IMR-90 (cell line): ENCODE results near the gene AGO1. TPM values are rescaled to one million over a fixed set of nuclear protein-coding genes. Genes with fewer than 3 reads are reported as not detected.

Experiments
- ATAC-seq: fragments of 200-7000 bp; cut with Tn5 transposase; 2 replicates; pipeline ENCODE4 v1.9.1; 2020; ENCODE audit warnings: low read depth, mild to moderate bottlenecking, moderate library complexity
- BruUV-seq: library from RNA; stranded (reverse); fragments of 400-500 nt; replicated peaks from 2 replicates; lab custom pipeline; 2021; lab: Mats Ljungman, UMichigan
- CTCF ChIA-PET: fragments of 300-600 bp; formaldehyde crosslinking; extraction: SDS; loops from one replicate; lab custom pipeline; 2021; ENCODE audit warnings: antibody characterized with exemption; lab: Yijun Ruan, JAX
- POLR2A ChIA-PET: fragments of 300-600 bp; sonication (Branson Sonifier 250); formaldehyde crosslinking; loops from one replicate; lab custom pipeline; 2022; ENCODE audit warnings: antibody characterized with exemption; ENCODE audit not compliant: unreplicated experiment; lab: Charles Lee
- DNase-seq: peaks from one replicate; pipeline ENCODE4 v3.0.0; 2013
- H2AFZ ChIP-seq: replicated peaks from 2 replicates; pipeline ENCODE3; 2013; ENCODE audit warnings: low read length, mild to moderate bottlenecking; ENCODE audit not compliant: poor library complexity
- H2AK5ac ChIP-seq: 2 replicates; pipeline ENCODE4 v1.6.1; 2013; ENCODE audit warnings: low read depth, low read length, inconsistent platforms
- H2AK9ac ChIP-seq: replicated peaks from 2 replicates; pipeline ENCODE3; 2013; ENCODE audit warnings: mild to moderate bottlenecking, low read depth, low read length, moderate library complexity; ENCODE audit not compliant: poor library complexity
- H2BK120ac ChIP-seq: 2 replicates; pipeline ENCODE4 v1.6.1; 2013; ENCODE audit warnings: low read depth, low read length, inconsistent platforms
- H2BK15ac ChIP-seq: 3 replicates; pipeline ENCODE4 v1.6.1; 2013; ENCODE audit warnings: low read depth, low read length, inconsistent platforms
- H2BK20ac ChIP-seq: 2 replicates; pipeline ENCODE4 v1.6.1; 2013; ENCODE audit warnings: low read depth, mild to moderate bottlenecking, inconsistent platforms, low read length, moderate library complexity
- H2BK5ac ChIP-seq: 2 replicates; pipeline ENCODE4 v1.6.1; 2013; ENCODE audit warnings: mild to moderate bottlenecking, low read depth, low read length, inconsistent platforms; ENCODE audit not compliant: poor library complexity, severe bottlenecking
- H3K14ac ChIP-seq: replicated peaks from 2 replicates; pipeline ENCODE4 v1.6.1; 2013; ENCODE audit warnings: low read depth, low read length, inconsistent platforms
- H3K18ac ChIP-seq: 2 replicates; pipeline ENCODE4 v1.6.1; 2013; ENCODE audit warnings: low read depth, low read length, control low read depth
- H3K23ac ChIP-seq: 2 replicates; pipeline ENCODE4 v1.6.1; 2013; ENCODE audit warnings: low read depth, low read length, inconsistent platforms
- H3K27ac ChIP-seq: 2 replicates; pipeline ENCODE4 v1.5.1; 2013; ENCODE audit warnings: mild to moderate bottlenecking, control low read depth, low read length; ENCODE audit not compliant: insufficient read depth
- H3K27me3 ChIP-seq: 2 replicates; pipeline ENCODE4 v1.6.1; 2013; ENCODE audit warnings: low read length; ENCODE audit not compliant: control insufficient read depth, insufficient read depth
- H3K36me3 ChIP-seq: 2 replicates; pipeline ENCODE4 v1.6.1; 2013; ENCODE audit warnings: low read length, mixed read lengths; ENCODE audit not compliant: control insufficient read depth, insufficient read depth
- H3K4ac ChIP-seq: 2 replicates; pipeline ENCODE4 v1.6.1; 2013; ENCODE audit warnings: low read depth, low read length, inconsistent platforms
- H3K4me1 ChIP-seq: 2 replicates; pipeline ENCODE4 v1.6.1; 2013; ENCODE audit warnings: low read length, mixed read lengths; ENCODE audit not compliant: control insufficient read depth, insufficient read depth
- H3K4me2 ChIP-seq: 2 replicates; pipeline ENCODE4 v1.6.1; 2013; ENCODE audit warnings: low read depth, mild to moderate bottlenecking, control low read depth, low read length, moderate library complexity
- H3K4me3 ChIP-seq: 2 replicates; pipeline ENCODE4 v1.5.1; 2013; ENCODE audit warnings: low read depth, mild to moderate bottlenecking, control low read depth, low read length, moderate library complexity; ENCODE audit not compliant: insufficient read depth
- H3K56ac ChIP-seq: 2 replicates; pipeline ENCODE4 v1.6.1; 2013; ENCODE audit warnings: low read length, inconsistent platforms; ENCODE audit not compliant: insufficient read depth; ENCODE audit errors: extremely low read depth
- H3K79me1 ChIP-seq, 2 experiments: 2 replicates each; pipeline ENCODE4 v1.6.1; 2013; ENCODE audit warnings: low read length in 2 of 2, inconsistent platforms in 1 of 2, low read depth in 1 of 2
- H3K9ac ChIP-seq: 2 replicates; pipeline ENCODE4 v1.6.1; 2013; ENCODE audit warnings: low read depth, low read length, control low read depth
- H3K9me1 ChIP-seq: 2 replicates; pipeline ENCODE4 v1.6.1; 2013; ENCODE audit warnings: low read length, inconsistent platforms; ENCODE audit not compliant: insufficient read depth
- H3K9me3 ChIP-seq: 2 replicates; pipeline ENCODE4 v1.6.1; 2013; ENCODE audit warnings: low read length; ENCODE audit not compliant: control insufficient read depth, insufficient read depth
- H4K20me1 ChIP-seq: 2 replicates; pipeline ENCODE4 v1.6.1; 2013; ENCODE audit warnings: low read length, inconsistent platforms; ENCODE audit not compliant: insufficient read depth
- H4K5ac ChIP-seq: 2 replicates; pipeline ENCODE4 v1.6.1; 2013; ENCODE audit warnings: mild to moderate bottlenecking, low read depth, low read length, control low read depth
- H4K8ac ChIP-seq, 2 experiments: 2 replicates each; pipeline ENCODE4 v1.6.1; 2013; ENCODE audit warnings: low read depth in 2 of 2, low read length in 2 of 2, control low read depth in 1 of 2, inconsistent platforms in 1 of 2
- H4K91ac ChIP-seq: 2 replicates; pipeline ENCODE4 v1.6.1; 2013; ENCODE audit warnings: low read depth, low read length, inconsistent platforms; ENCODE audit not compliant: insufficient read depth
- BHLHE40 ChIP-seq: fragments of 150-350 bp; IDR thresholded peaks from 2 replicates; pipeline ENCODE4 v1.6.1; 2016; ENCODE audit warnings: mild to moderate bottlenecking, low read depth, low read length
- CEBPB ChIP-seq: IDR thresholded peaks from 2 replicates; pipeline ENCODE4 v1.6.1; 2012; ENCODE audit warnings: low read depth, low read length, improper control_type of control experiment
- CHD1 ChIP-seq: IDR thresholded peaks from 2 replicates; pipeline ENCODE4 v1.6.1; 2012; ENCODE audit warnings: low read depth, low read length, improper control_type of control experiment
- CTCF ChIP-seq: conservative IDR thresholded peaks from 2 replicates; pipeline ENCODE4 v1.5.1; 2012; ENCODE audit warnings: mild to moderate bottlenecking, low read depth, low read length, improper control_type of control experiment
- ELK1 ChIP-seq: fragments of 150-350 bp; IDR thresholded peaks from 2 replicates; pipeline ENCODE4 v1.6.1; 2016; ENCODE audit warnings: low read depth, mild to moderate bottlenecking, low read length, moderate library complexity, borderline replicate concordance
- FOS ChIP-seq: fragments of 150-350 bp; IDR thresholded peaks from 2 replicates; pipeline ENCODE4 v1.6.1; 2016; ENCODE audit warnings: low read depth, low read length
- MAFK ChIP-seq: IDR thresholded peaks from 2 replicates; pipeline ENCODE4 v1.6.1; 2012; ENCODE audit warnings: low read depth, low read length, improper control_type of control experiment
- MAZ ChIP-seq: IDR thresholded peaks from 2 replicates; pipeline ENCODE4 v1.6.1; 2012; ENCODE audit warnings: low read depth, mild to moderate bottlenecking, low read length, improper control_type of control experiment, moderate library complexity, borderline replicate concordance
- MXI1 ChIP-seq: IDR thresholded peaks from 2 replicates; pipeline ENCODE4 v1.6.1; 2012; ENCODE audit warnings: low read depth, mild to moderate bottlenecking, low read length, moderate library complexity, borderline replicate concordance
- NFE2L2 ChIP-seq: fragments of 150-350 bp; IDR thresholded peaks from 2 replicates; pipeline ENCODE4 v1.6.1; 2016; ENCODE audit warnings: low read depth, mild to moderate bottlenecking, low read length
- POLR2A ChIP-seq: IDR thresholded peaks from 2 replicates; pipeline ENCODE4 v1.6.1; 2012; ENCODE audit warnings: mild to moderate bottlenecking, low read depth, low read length
- RAD21 ChIP-seq: IDR thresholded peaks from 2 replicates; pipeline ENCODE4 v1.6.1; 2012; ENCODE audit warnings: low read length, improper control_type of control experiment
- RCOR1 ChIP-seq: IDR thresholded peaks from 2 replicates; pipeline ENCODE4 v1.6.1; 2012; ENCODE audit warnings: mild to moderate bottlenecking, low read length, improper control_type of control experiment; ENCODE audit not compliant: insufficient replicate concordance
- RFX5 ChIP-seq: IDR thresholded peaks from 2 replicates; pipeline ENCODE4 v1.8.0; 2012; ENCODE audit warnings: low read depth, mild to moderate bottlenecking, low read length, moderate library complexity
- SMC3 ChIP-seq: fragments of 150-350 bp; IDR thresholded peaks from 2 replicates; pipeline ENCODE4 v1.6.1; 2016; ENCODE audit warnings: low read depth, mild to moderate bottlenecking, antibody characterized with exemption, low read length, moderate library complexity
- USF2 ChIP-seq: fragments of 150-350 bp; IDR thresholded peaks from 2 replicates; pipeline ENCODE4 v1.6.1; 2017; ENCODE audit warnings: mild to moderate bottlenecking, antibody characterized with exemption, low read length, low read depth
- WGBS, 2 experiments: methylation state at CpG; one replicate each; pipeline versions ENCODE4 v1.1.5 to v1.1.7; 2013; ENCODE audit warnings: missing lambda C conversion rate in 2 of 2; ENCODE audit not compliant: insufficient read length in 1 of 2; ENCODE audit errors: extremely low coverage in 2 of 2; 5-methylcytosine and 5-hydroxymethylcytosine counted together
- dilution Hi-C: fragments of 300-500 bp; cut with HindIII; formaldehyde crosslinking; loops from one replicate; pipeline ENCODE4 v1.14.3; 2018; ENCODE audit warnings: low sequenced_read_pairs; ENCODE audit not compliant: unreplicated experiment
- in situ Hi-C: fragments of 300-500 bp; cut with MboI; formaldehyde crosslinking; loops from 3 replicates; pipeline ENCODE4 v1.14.3; 2019; ENCODE audit warnings: low sequenced_read_pairs, inconsistent platforms, mixed read lengths
- intact Hi-C: fragments of 100-400 bp; cut with micrococcal nuclease; formaldehyde crosslinking; loops from 2 replicates; pipeline ENCODE4 v1.10.0; 2022
- polyA plus RNA-seq, 3 experiments: library from polyadenylated mRNA; depleted of rRNA; stranded (reverse); fragments of >200 nt; gene quantifications; 2 replicates each; pipeline ENCODE4 v1.2.3, GENCODE V29; 2012; ENCODE audit warnings: low replicate concordance in 1 of 3
- total RNA-seq: library from RNA; depleted of rRNA; stranded (reverse); fragments of >200 nt; gene quantifications from 2 replicates; pipeline ENCODE4 v1.2.3, GENCODE V29; 2012

Gene AGO1
- total and polyA plus RNA-seq, 2 of the 4 experiments (the other 2 are of a cell fraction): 11.3 to 21.5 TPM

GRCh38 chr1:35924838-35925237 lies 41.8 kb downstream of the AGO1 start:
- H3K9me1 ChIP-seq: no peaks in the 10 kb centered on the region
- H3K4me2 ChIP-seq: no peak overlapping the region
- no peak overlapping the region for H3K4me3 ChIP-seq
- no peak overlapping the region for H3K9ac ChIP-seq
- no TSS peak for BruUV-seq
- no peaks in the 10 kb centered on the region for H3K27me3 ChIP-seq
- ChIA-PET POLR2A (no interaction called here), CTCF (no interaction called here)
- no peaks in the 10 kb centered on the region for H3K9me3 ChIP-seq
- no peak overlapping the region for H2AFZ ChIP-seq
- no peak overlapping the region for H3K4ac ChIP-seq
- H2BK120ac ChIP-seq: no peak overlapping the region
- in situ Hi-C loops (no loop called here), intact Hi-C loops (no loop called here), dilution Hi-C loops (no loop called here)
- no peak overlapping the region for H2BK5ac ChIP-seq
- H3K79me1 ChIP-seq: 0 out of 4 replicates have a peak, but pooled peaks cover 0 to 4% of the 10 kb centered on the region in 2 experiments
- H3K36me3 ChIP-seq: peaks cover 8% of the 10 kb centered on the region
- no peak overlapping the region for H4K91ac ChIP-seq
- DNase-seq (no peak), ATAC-seq (no peak)
- H2AK9ac ChIP-seq: no peak overlapping the region
- H4K20me1 ChIP-seq: no peaks in the 10 kb centered on the region
- no peak overlapping the region for H2AK5ac ChIP-seq
- TF ChIP-seq MAZ: no peak
- no peak for TF ChIP-seq RAD21
- no peak for TF ChIP-seq MXI1
- TF ChIP-seq BHLHE40: no peak
- no peak for TF ChIP-seq FOS
- TF ChIP-seq NFE2L2: no peak
- TF ChIP-seq MAFK: no peak
- TF ChIP-seq ELK1: no peak
- TF ChIP-seq USF2: no peak
- no peak for TF ChIP-seq SMC3
- no peak for TF ChIP-seq CEBPB
- no peak for TF ChIP-seq POLR2A
- no peak for TF ChIP-seq CTCF
- no peak for TF ChIP-seq RFX5
- no peak for TF ChIP-seq RCOR1
- TF ChIP-seq CHD1: no peak
- H3K4me1 ChIP-seq: no peaks in the 10 kb centered on the region
- H3K27ac ChIP-seq: no peak overlapping the region
- H3K18ac ChIP-seq: no peak overlapping the region
- no peak overlapping the region for H3K23ac ChIP-seq
- H2BK20ac ChIP-seq: no peak overlapping the region
- no CpG with 5 or more reads among the region's 1 CpG for WGBS, 2 experiments
- no peak overlapping the region for H2BK15ac ChIP-seq
- no peak overlapping the region for H4K8ac ChIP-seq
- no peak overlapping the region for H3K14ac ChIP-seq
- H4K5ac ChIP-seq: no peak overlapping the region
- no peak overlapping the region for H3K56ac ChIP-seq
